HepG2 (cell line): Measurements from ENCODE around the gene MCF2L. TPM values are rescaled to one million over a fixed set of nuclear protein-coding genes. Genes with fewer than 3 reads are reported as not detected.

ENCODE experiments used
- ATAC-seq: fragments of 200-7000 bp; cut with Tn5 transposase; 3 replicates; pipeline ENCODE4 v1.9.1; 2020; ENCODE audit warnings: mild to moderate bottlenecking, moderate library complexity
- BruUV-seq: library from RNA; stranded (reverse); fragments of 400-500 nt; replicated peaks from 2 replicates; lab custom pipeline; 2021; lab: Mats Ljungman, UMichigan
- CTCF ChIA-PET: fragments of 300-600 bp; formaldehyde crosslinking; extraction: SDS; loops from one replicate; lab custom pipeline; 2021; ENCODE audit warnings: low total read pairs, inconsistent platforms, low intra/inter-chr PET ratio; lab: Yijun Ruan, JAX
- POLR2A ChIA-PET: fragments of 350-600 bp; sonication (Branson Sonifier 250); formaldehyde crosslinking; loops from one replicate; lab custom pipeline; 2020; ENCODE audit warnings: antibody characterized with exemption, inconsistent platforms; lab: Yijun Ruan, JAX
- DNase-seq: peaks from one replicate; pipeline ENCODE4 v3.0.0-alpha.2; 2015; ENCODE audit warnings: low spot score
- FAIRE-seq: peaks from 3 replicates; lab custom pipeline; 2011; peaks lifted over from hg19 to GRCh38; lab: Jason Lieb, UNC
- H2AFZ ChIP-seq: one replicate; pipeline ENCODE4 v1.6.1; 2011; ENCODE audit warnings: low read length, inconsistent platforms
- H3K27ac ChIP-seq: fragments of 300-600 bp; 3 replicates; pipeline ENCODE4 v1.8.0; 2011; ENCODE audit warnings: mixed run types, mild to moderate bottlenecking, mixed read lengths, low read length, inconsistent platforms; ENCODE audit not compliant: insufficient read depth; ENCODE audit errors: extremely low read length
- H3K27me3 ChIP-seq, 2 experiments: fragments of 200-600 bp in 1 of 2; 2 replicates in 1 of 2; 3 replicates in 1 of 2; pipeline versions ENCODE4 v1.6.0 to v1.8.0; 2011; ENCODE audit warnings: low read length in 2 of 2, mild to moderate bottlenecking in 2 of 2, moderate library complexity in 2 of 2, inconsistent platforms in 1 of 2; ENCODE audit not compliant: insufficient read depth in 2 of 2, control insufficient read depth in 1 of 2
- H3K36me3 ChIP-seq, 2 experiments: fragments of 200-600 bp in 1 of 2; replicated peaks in 1 of 2; 2 replicates in 1 of 2; 3 replicates in 1 of 2; pipeline versions ENCODE4 v1.5.1 to v1.8.0; 2011; ENCODE audit warnings: low read length in 2 of 2, inconsistent platforms in 1 of 2; ENCODE audit not compliant: insufficient read depth in 2 of 2, control insufficient read depth in 1 of 2
- H3K4me1 ChIP-seq: 2 replicates; pipeline ENCODE4 v1.5.1; 2012; ENCODE audit warnings: low read length, inconsistent platforms; ENCODE audit not compliant: insufficient read depth
- H3K4me2 ChIP-seq: 2 replicates; pipeline ENCODE4 v1.6.0; 2011; ENCODE audit warnings: low read depth, low read length, inconsistent platforms
- H3K4me3 ChIP-seq, 3 experiments: fragments of 200-600 bp in 1 of 3; sonication (generic), shearing (Covaris generic) in 1 of 3; replicated peaks in 1 of 3; 2 replicates each; pipeline ENCODE4 v1.5.1; 2011 to 2016; ENCODE audit warnings: low read length in 3 of 3, inconsistent platforms in 2 of 3, low read depth in 2 of 3, mild to moderate bottlenecking in 2 of 3, control low read depth in 1 of 3, mixed read lengths in 1 of 3; ENCODE audit not compliant: insufficient read depth in 1 of 3
- H3K79me2 ChIP-seq: one replicate; pipeline ENCODE4 v1.6.1; 2011; ENCODE audit warnings: low read length, inconsistent platforms; ENCODE audit not compliant: insufficient read depth
- H3K9ac ChIP-seq: 2 replicates; pipeline ENCODE4 v1.6.0; 2011; ENCODE audit warnings: mild to moderate bottlenecking, low read depth, low read length, inconsistent platforms; ENCODE audit not compliant: insufficient read depth
- H3K9me3 ChIP-seq: 2 replicates; pipeline ENCODE4 v1.5.1; 2012; ENCODE audit warnings: mild to moderate bottlenecking, low read length
- H4K20me1 ChIP-seq: 2 replicates; pipeline ENCODE4 v1.6.0; 2011; ENCODE audit warnings: inconsistent platforms, mild to moderate bottlenecking, low read length, moderate library complexity; ENCODE audit not compliant: insufficient read depth
- ATF1 ChIP-seq: IDR thresholded peaks from 2 replicates; pipeline ENCODE4 v1.6.1; 2016; ENCODE audit warnings: mild to moderate bottlenecking, control low read depth
- HOXD1 ChIP-seq: sonication (generic); formaldehyde crosslinking; IDR thresholded peaks from 2 replicates; pipeline ENCODE4 v1.5.0; 2020; ENCODE audit warnings: missing genetic modification reagents
- MEF2D ChIP-seq: sonication (generic); formaldehyde crosslinking; IDR thresholded peaks from 2 replicates; pipeline ENCODE4 v1.5.1; 2020; ENCODE audit warnings: mild to moderate bottlenecking, missing genetic modification reagents
- PCBP1 ChIP-seq: fragments of 200-400 bp; formaldehyde crosslinking; IDR thresholded peaks from 2 replicates; pipeline ENCODE4 v1.6.1; 2017; ENCODE audit warnings: mild to moderate bottlenecking, low read depth, low read length, borderline replicate concordance
- REL ChIP-seq: sonication (generic); formaldehyde crosslinking; conservative IDR thresholded peaks from 2 replicates; pipeline ENCODE4 v1.8.0; 2022; ENCODE audit warnings: mild to moderate bottlenecking, missing genetic modification reagents, moderate library complexity
- ZNF10 ChIP-seq: sonication (generic); formaldehyde crosslinking; IDR thresholded peaks from 2 replicates; pipeline ENCODE4 v1.4.0; 2020; ENCODE audit warnings: mild to moderate bottlenecking, low read depth, missing genetic modification reagents, borderline replicate concordance
- ZNF333 ChIP-seq: sonication (generic); formaldehyde crosslinking; IDR thresholded peaks from 2 replicates; pipeline ENCODE4 v1.4.0; 2020; ENCODE audit warnings: mild to moderate bottlenecking, missing genetic modification reagents, borderline replicate concordance
- ZNF687 ChIP-seq: sonication (generic); formaldehyde crosslinking; IDR thresholded peaks from 2 replicates; pipeline ENCODE4 v1.5.1; 2020; ENCODE audit warnings: mild to moderate bottlenecking, missing genetic modification reagents, moderate library complexity
- WGBS: methylation state at CpG from one replicate; pipeline ENCODE4 v1.1.6; 2017; ENCODE audit warnings: low lambda C conversion rate; 5-methylcytosine and 5-hydroxymethylcytosine counted together
- in situ Hi-C: cut with HindIII; loops from 2 replicates; pipeline ENCODE4 v1.10.0; 2017; ENCODE audit warnings: low pct_unique_long_range_greater_than_20kb; ENCODE audit not compliant: extremely low pct_ligation_motif_present
- intact Hi-C: fragments of 100-400 bp; cut with micrococcal nuclease; formaldehyde crosslinking; loops from one replicate; pipeline ENCODE4 v1.10.0; 2022; ENCODE audit not compliant: unreplicated experiment
- polyA plus RNA-seq, 8 experiments: library from polyadenylated mRNA; depleted of rRNA in 3 of 8; stranded (reverse) in 7 of 8; unstranded in 1 of 8; fragments of >200 nt; fragmentation: Illumina TruSeq in 4 of 8; extraction: Trizol in 4 of 8; gene quantifications; 2 replicates each; pipeline versions ENCODE4 v1.2.1 to v1.2.3, GENCODE V29; 2011 to 2016; ENCODE audit warnings: low read depth in 4 of 8, missing spikeins in 1 of 8, mixed read lengths in 1 of 8; ENCODE audit not compliant: insufficient read depth in 1 of 8
- total RNA-seq, 5 experiments: library from RNA; depleted of rRNA; stranded (reverse); fragments of >200 nt; fragmentation: Illumina TruSeq; extraction: Trizol; gene quantifications; 2 replicates each; pipeline ENCODE4 v1.2.3, GENCODE V29; 2016; ENCODE audit warnings: low read depth in 1 of 5

The MCF2L gene
- total and polyA plus RNA-seq, 2 of the 13 experiments (the other 11 are each of a cell fraction or from before 2014, with no cell fraction given): 19.4 to 28.4 TPM

GRCh38 chr13:113147206-113147605, 178.2 kb downstream of the MCF2L start:
- DNase-seq (no peak), FAIRE-seq (no peak), ATAC-seq (no peak)
- no peaks in the 10 kb centered on the region for H4K20me1 ChIP-seq
- no peak overlapping the region for H2AFZ ChIP-seq
- TF ChIP-seq ZNF10 (CRISPR knock-in tag) (no peak), ATF1 (CRISPR knock-in tag) (no peak), HOXD1 (CRISPR knock-in tag) (no peak), ZNF333 (CRISPR knock-in tag) (no peak), MEF2D (no peak), REL (CRISPR knock-in tag) (no peak), PCBP1 (no peak), ZNF687 (CRISPR knock-in tag) (peak; percentile 23; the same call in 1 of the 2 replicates)
- peaks cover 11 to 36% of the 10 kb centered on the region in 2 experiments; a peak in 3 of 5 replicates for H3K36me3 ChIP-seq
- H3K9me3 ChIP-seq: no peaks in the 10 kb centered on the region
- H3K27me3 ChIP-seq: no peaks in the 10 kb centered on the region
- H3K4me2 ChIP-seq: no peak overlapping the region
- POLR2A ChIA-PET: interaction anchor here (1.2 to 1.6 kb wide), 2 partner anchors 36 to 62 kb away, joined by 3 to 4 read pairs; partner anchors contain the start of genes CUL4A and PCID2
- in situ Hi-C loops (no loop called here), intact Hi-C loops (loop anchor here (5.0 kb wide), 1 partner anchor 455 kb away; the partner anchor contains the start of gene ATP11A)
- H3K79me2 ChIP-seq: peaks cover 20% of the 10 kb centered on the region
- peaks cover 35% of the 10 kb centered on the region for H3K4me1 ChIP-seq
- no peak overlapping the region for H3K9ac ChIP-seq
- CTCF ChIA-PET: no interaction called here
- H3K27ac ChIP-seq: no peak overlapping the region
- 90% methylated on average over 7 of the region's 8 CpGs for WGBS
- H3K4me3 ChIP-seq: no peak overlapping the region
- no TSS peak for BruUV-seq
